Neutrophil (primary cell): ENCODE data around the gene G3BP2.

ENCODE experiments used
- H3K27ac ChIP-seq: fragments of 200-600 bp; sonication (generic); 2 replicates; pipeline ENCODE4 v1.5.1; 2016; ENCODE audit warnings: mild to moderate bottlenecking, moderate library complexity
- H3K27me3 ChIP-seq: fragments of 200-600 bp; sonication (generic); 2 replicates; pipeline ENCODE4 v1.6.0; 2016; ENCODE audit warnings: mild to moderate bottlenecking
- H3K36me3 ChIP-seq: fragments of 200-600 bp; sonication (generic); 2 replicates; pipeline ENCODE4 v1.5.1; 2017
- H3K4me1 ChIP-seq, 2 experiments: fragments of 200-600 bp in 1 of 2; sonication (generic) in 1 of 2; 1 replicate in 1 of 2; 2 replicates in 1 of 2; pipeline versions ENCODE4 v1.5.1 to v1.6.1; 2013 to 2016; ENCODE audit warnings: low read depth in 1 of 2, low read length in 1 of 2, mild to moderate bottlenecking in 1 of 2, moderate library complexity in 1 of 2; ENCODE audit not compliant: control insufficient read depth in 1 of 2, insufficient read depth in 1 of 2
- H3K4me3 ChIP-seq, 2 experiments: fragments of 200-600 bp in 1 of 2; sonication (generic) in 1 of 2; 1 replicate in 1 of 2; 2 replicates in 1 of 2; pipeline ENCODE4 v1.5.1; 2013 to 2016; ENCODE audit warnings: low read depth in 1 of 2, low read length in 1 of 2, mild to moderate bottlenecking in 1 of 2, moderate library complexity in 1 of 2
- H3K9me3 ChIP-seq: fragments of 200-600 bp; sonication (generic); 2 replicates; pipeline ENCODE4 v1.5.1; 2016
- CTCF ChIP-seq: fragments of 200-600 bp; sonication (generic); IDR thresholded peaks from 2 replicates; pipeline ENCODE4 v1.5.1; 2016; ENCODE audit warnings: antibody characterized with exemption

The G3BP2 gene

GRCh38 chr4:75714704-75715103 lies 41.5 kb upstream of the G3BP2 start:
- no peaks in the 10 kb centered on the region for H3K4me1 ChIP-seq
- no peak overlapping the region for H3K4me3 ChIP-seq
- H3K36me3 ChIP-seq, result no peaks in the 10 kb centered on the region
- H3K27me3 ChIP-seq, result no peaks in the 10 kb centered on the region
- H3K27ac ChIP-seq, result no peak overlapping the region
- TF ChIP-seq CTCF, result no peak
- H3K9me3 ChIP-seq, result no peaks in the 10 kb centered on the region

GRCh38 chr4:75714011-75714410 lies 40.8 kb upstream of the G3BP2 start:
- Histone ChIP-seq H3K9me3 (no peaks in the 10 kb centered on the region), H3K4me1 (no peaks in the 10 kb centered on the region), H3K4me3 (no peak overlapping the region), H3K27ac (no peak overlapping the region), H3K36me3 (no peaks in the 10 kb centered on the region), H3K27me3 (no peaks in the 10 kb centered on the region)
- TF ChIP-seq CTCF, result no peak

GRCh38 chr4:75710246-75710645 lies 37.0 kb upstream of the G3BP2 start:
- H3K9me3 ChIP-seq, result no peaks in the 10 kb centered on the region
- H3K27ac ChIP-seq, result no peak overlapping the region
- TF ChIP-seq CTCF, result no peak
- no peaks in the 10 kb centered on the region for H3K4me1 ChIP-seq
- H3K27me3 ChIP-seq, result no peaks in the 10 kb centered on the region
- H3K4me3 ChIP-seq, result no peak overlapping the region
- no peaks in the 10 kb centered on the region for H3K36me3 ChIP-seq

GRCh38 chr4:75708218-75708691 lies 35.0 kb upstream of the G3BP2 start:
- Histone ChIP-seq H3K27ac (no peak overlapping the region), H3K4me1 (no peaks in the 10 kb centered on the region), H3K4me3 (no peak overlapping the region), H3K36me3 (no peaks in the 10 kb centered on the region), H3K9me3 (no peaks in the 10 kb centered on the region), H3K27me3 (no peaks in the 10 kb centered on the region)
- TF ChIP-seq CTCF, result no peak

GRCh38 chr4:75705198-75705977 lies 32.2 kb upstream of the G3BP2 start:
- Histone ChIP-seq H3K4me1 (no peaks in the 10 kb centered on the region), H3K4me3 (no peak overlapping the region), H3K27ac (no peak overlapping the region), H3K36me3 (no peaks in the 10 kb centered on the region), H3K9me3 (no peaks in the 10 kb centered on the region), H3K27me3 (no peaks in the 10 kb centered on the region)
- no peak for TF ChIP-seq CTCF
